GM19452 (cell line): ENCODE results near the gene VWA2.
"Not testable (repeated sequence)": the region's sequence is repeated elsewhere in the genome, so short reads cannot be mapped to it uniquely, and the experiment has no call there.

Source experiments
- ATAC-seq: cut with Tn5 transposase; IDR thresholded peaks from one replicate; pipeline ENCODE4 v1.9.1; 2021; ENCODE audit not compliant: unreplicated experiment

Gene VWA2

GRCh38 chr10:114313866-114314265 is 74.8 kb downstream of the VWA2 start:
- no peak for ATAC-seq

DNA sequence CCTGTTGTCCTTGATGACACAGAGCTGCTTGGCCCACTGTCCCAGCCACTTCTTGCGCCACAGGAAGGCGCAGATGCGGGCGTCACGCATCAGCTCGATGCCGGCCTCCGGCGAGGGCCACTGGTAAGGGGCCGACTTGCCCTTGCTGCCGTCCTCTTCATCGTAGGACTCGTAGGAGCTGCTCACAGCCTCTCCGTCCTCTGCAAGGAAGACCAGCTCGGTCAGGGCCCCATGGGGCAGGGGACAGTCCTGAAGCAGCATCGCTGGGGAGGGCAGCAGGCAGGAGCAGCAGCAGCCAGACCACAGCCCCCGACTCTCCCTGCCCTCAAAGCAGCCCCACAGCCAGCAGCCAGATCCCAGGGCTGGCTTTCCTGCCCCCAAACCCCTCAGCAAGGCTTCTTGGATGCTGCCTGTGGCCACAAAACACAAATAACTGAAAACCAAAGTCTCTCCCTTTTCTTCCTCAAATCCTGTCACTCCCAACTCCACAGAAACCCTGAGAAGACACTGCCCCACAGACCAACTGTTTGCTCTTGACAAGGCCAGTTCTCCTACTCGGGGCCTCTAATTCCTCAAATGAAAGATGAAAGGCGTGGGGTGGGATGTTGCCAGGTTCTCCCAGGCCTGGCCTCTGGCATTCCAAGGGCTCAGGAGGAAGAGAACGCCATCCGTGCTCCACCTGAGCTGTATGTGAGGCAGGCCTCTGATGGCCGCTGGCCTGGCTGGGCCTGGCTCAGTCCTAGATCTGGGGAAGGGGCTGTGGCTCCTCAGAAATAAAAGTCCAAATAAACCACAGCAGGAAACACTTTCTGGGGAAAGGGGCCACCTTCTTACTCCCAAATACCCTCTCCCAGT is 76.7 kb downstream of the VWA2 start:
- ATAC-seq: no peak

GRCh38 chr10:114316744-114317143 is 77.7 kb downstream of the VWA2 start:
- no peak for ATAC-seq

DNA sequence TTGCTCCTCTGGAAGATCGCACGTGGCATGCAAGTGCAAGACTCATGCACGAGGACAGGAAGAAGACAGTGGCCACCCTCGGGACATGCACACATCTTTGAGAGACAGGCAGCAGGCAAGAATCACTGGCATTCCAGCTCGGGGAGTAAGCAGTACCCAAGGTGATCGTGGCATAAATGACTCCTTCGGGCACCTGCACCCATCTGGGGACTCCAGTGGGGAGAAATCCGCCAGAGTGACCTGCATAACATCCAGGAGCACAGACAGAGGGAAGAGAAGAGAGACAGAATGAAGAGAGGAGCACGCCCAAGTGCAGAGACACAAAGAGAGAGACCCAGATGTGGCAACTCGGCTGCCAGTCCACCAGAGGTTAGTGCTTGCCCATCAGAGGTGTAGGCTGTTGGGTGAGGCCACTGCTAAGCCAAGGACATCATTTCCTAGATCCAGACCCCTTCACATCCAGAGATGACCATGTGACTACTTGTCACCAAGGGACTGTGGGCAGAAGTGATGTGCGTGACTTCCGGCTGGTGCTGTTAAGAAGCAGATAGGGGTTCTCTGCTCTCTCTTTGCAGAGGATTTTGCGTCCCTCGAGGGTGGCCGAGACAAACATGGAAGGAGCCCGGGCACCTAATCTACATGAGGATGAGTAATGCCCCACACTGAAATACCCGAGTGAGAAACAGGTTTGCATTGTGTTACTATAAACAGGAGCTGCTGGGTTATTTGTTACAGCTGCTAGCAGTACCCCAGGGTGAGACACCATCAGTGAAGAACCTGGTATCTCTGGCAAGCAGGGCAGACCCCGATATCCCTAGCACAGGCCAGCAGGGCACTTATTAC is 80.6 kb downstream of the VWA2 start:
- ATAC-seq: no peak

DNA sequence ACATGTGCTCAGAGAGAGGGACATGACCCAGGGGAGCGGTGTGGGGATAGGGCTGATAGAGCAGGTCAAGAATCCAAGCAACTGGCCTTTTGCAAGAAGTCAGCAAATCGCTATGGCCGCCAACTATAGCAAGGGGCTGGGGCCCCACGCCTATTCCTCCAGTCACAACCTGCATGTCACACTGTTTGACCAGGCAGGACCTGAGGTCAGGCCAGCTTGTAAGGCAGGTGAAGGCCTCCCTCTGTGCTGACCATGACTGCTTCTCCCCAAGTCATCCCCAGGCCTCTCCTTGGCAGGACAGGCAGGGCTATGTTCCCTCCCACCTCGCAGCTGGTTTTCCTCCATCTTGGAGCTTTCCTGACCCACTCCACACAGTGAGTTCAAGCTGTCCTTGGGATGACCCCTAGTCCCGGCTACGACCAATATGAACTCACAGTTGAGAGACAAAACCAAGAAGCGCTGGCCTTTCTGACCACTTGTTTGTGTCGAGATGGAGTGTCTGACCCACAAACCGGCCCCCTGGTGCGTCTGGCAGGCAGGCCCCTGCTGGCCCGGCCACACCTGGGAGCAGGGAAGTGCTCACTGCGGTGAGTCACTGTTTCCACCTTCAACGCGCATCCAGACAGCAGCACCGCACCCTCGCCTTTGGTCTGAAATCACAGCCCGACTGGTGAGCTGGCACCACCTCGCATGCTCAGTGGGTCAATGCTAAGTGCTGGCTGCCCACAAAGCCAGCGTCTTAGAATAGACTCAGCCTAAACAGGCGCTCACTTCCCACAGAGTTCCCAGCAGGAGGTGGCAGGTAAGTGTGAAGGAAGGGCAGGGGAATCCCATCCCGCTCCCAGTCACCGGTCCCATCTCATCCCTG is 81.4 kb downstream of the VWA2 start:
- no peak for ATAC-seq

GRCh38 chr10:114322344-114322743 is 83.3 kb downstream of the VWA2 start:
- no peak for ATAC-seq

GRCh38 chr10:114323023-114323422 is 84.0 kb downstream of the VWA2 start:
- ATAC-seq: no peak

GRCh38 chr10:114326795-114327194 is 87.7 kb downstream of the VWA2 start:
- no peak for ATAC-seq

DNA sequence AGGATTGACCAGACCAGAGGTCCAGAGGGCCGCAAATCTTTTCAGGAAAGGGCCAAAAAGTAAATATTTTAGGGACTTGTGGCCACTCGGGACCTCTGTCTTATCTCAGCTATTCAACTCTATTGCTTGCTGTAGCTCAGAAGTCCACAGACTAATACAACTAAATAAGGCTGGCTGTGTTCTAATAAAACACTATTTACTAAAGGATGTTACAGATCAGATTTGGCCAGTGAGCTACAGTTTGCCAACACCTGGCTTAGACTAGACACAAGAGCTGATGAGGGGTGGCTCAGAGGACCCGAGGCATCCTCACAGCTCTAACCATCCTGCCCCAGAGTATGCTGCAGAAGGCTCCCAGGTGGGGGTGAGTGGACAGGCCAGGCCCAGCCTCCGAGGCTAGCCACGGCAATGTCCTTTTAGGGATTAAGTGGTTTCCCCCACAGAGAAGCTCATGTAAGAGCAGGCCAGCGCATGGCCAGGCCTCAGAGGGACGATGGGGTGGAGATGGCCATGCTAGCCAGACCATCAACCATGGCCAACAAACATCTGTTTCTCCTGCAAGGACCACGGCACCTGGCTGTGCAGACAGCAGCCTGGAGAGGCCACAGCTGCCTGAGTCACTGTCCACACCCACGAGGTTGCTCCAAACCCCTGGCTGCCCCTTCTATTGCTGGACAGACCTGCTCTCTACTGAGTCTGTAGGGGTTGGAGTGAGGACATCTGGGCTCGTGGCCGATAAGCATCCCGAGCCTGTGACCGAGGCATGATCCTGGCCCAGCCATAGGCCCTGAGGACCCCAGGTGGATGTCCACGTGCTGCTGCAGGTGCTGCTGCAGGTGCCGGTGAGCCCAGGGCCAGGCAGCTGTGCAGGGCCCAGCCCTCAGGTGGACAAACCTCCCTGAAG is 88.7 kb downstream of the VWA2 start:
- no peak for ATAC-seq

GRCh38 chr10:114328441-114328812 is 89.4 kb downstream of the VWA2 start:
- ATAC-seq: no peak

- no peak for ATAC-seq
These were observed 89.8 kb downstream of the VWA2 start for GRCh38 chr10:114328874-114329273.

- no peak for ATAC-seq
These were observed 90.7 kb downstream of the VWA2 start for GRCh38 chr10:114329634-114330365.

GRCh38 chr10:114332301-114333192 is 93.5 kb downstream of the VWA2 start:
- ATAC-seq: no peak

- ATAC-seq: not testable (repeated sequence)
These were observed 94.4 kb downstream of the VWA2 start for GRCh38 chr10:114333441-114333840.

DNA sequence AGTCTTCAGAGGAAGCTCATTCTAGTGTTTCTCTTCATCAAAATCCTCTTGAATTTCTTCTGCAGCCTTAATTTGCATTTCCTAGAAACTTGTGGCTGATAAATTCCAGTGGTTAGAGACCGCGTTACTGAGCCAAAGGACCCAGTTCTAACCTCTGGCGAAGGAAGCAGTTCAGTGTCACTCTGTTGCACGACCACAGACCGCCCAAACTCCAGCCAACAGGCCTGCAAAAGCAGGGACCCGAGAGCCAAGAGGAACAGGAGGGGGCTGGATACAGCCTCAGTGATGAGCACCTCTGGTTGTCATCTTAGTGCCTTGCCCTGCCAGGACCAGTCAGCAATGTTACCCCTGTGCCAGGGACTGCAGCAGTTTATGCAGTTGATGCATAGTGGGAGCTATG is 95.2 kb downstream of the VWA2 start:
- no peak for ATAC-seq

DNA sequence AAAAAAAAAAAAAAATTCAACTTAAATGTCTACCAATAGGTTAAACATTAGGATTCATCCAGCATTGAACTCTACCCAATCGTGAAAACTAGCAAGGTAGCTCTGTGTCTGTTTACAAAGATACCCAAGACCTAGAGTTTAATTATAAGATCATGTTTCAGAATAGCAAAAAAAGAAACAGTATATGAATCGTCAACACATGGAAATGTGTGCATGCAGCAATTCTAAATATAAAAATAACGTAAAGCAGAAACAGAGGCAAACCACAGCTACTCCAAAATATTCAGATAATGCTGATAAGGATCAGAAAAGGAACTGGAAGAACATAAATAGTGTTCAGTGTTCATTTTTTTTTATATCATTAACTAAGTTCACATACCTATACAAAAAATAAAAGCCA is 96.6 kb downstream of the VWA2 start:
- ATAC-seq: no peak

DNA sequence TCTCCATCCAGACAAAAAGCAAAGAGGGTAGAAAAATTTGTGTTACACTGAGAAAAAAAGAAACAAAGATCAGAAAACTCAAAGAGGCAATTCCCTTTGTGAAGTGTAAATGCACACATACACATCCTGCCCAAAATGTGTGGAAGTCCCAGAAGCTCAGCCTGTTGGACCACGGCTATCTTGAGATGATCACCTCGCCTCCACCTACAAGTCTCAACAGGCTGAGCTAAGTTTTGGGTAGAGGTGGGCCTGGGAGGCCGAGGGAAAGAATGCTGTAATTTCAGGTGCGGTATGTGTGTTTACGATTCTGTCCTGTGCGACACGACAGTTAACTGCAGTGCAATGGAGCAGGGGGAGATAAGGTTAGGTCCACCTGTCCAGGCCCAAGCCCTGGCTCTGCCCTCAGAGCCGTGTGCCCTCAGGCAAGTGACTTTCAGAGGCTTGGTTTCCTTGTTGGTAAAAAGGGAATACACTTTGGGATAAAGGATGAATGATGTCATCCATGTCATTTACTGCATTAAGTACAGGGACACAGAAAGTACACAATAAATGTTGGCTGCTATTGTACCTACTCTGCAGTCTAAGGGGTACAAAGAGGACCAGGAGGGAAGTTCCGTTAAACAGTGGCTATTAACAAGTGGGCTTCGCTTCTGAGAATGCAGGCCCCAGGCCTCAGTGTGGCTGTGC is 97.9 kb downstream of the VWA2 start:
- no peak for ATAC-seq
